ENCODE measurements around the gene MYL11. TPM values are rescaled to one million over a fixed set of nuclear protein-coding genes. Genes with fewer than 3 reads are reported as not detected.

The MYL11 gene
- total and polyA plus RNA-seq, 3 experiments from 2014 or later: 1.9 to 4.6 (median 2.4) TPM

GRCh38 chr16:30351001-30351441 lies 23.6 kb upstream of the MYL11 start:
- Mint-ChIP-seq H3K36me3 (peaks cover 0 to 59% (median 3%) of the 10 kb centered on the region in 3 donors), H3K4me1 (peaks cover 28 to 52% (median 35%) of the 10 kb centered on the region in 3 donors), H3K9me3 (no peaks in the 10 kb centered on the region), H3K27me3 (no peaks in the 10 kb centered on the region), H3K27ac (peak overlapping the region in 6 of 8 donors; percentile 42 to 95 (median 66)), H3K4me3 (peak overlapping the region in 1 of 7 donors; percentile 65)
- ChIA-PET CTCF (no interaction called here), POLR2A (no interaction called here)
- Histone ChIP-seq H3K27ac (ENCODE audit: low read depth, low read length) (no peak overlapping the region), H3K9me3 (ENCODE audit: low read length) (no peaks in the 10 kb centered on the region), H3K27me3 (ENCODE audit: insufficient read depth, low read length, poor library complexity, severe bottlenecking) (no peaks in the 10 kb centered on the region), H3K36me3 (ENCODE audit: insufficient read depth, low read length) (peaks cover 39% of the 10 kb centered on the region), H3K4me3 (ENCODE audit: low read length) (no peak overlapping the region), H3K4me1 (ENCODE audit: insufficient read depth, low read length) (peaks cover 25% of the 10 kb centered on the region)
- no peak for DNase-seq

DNA sequence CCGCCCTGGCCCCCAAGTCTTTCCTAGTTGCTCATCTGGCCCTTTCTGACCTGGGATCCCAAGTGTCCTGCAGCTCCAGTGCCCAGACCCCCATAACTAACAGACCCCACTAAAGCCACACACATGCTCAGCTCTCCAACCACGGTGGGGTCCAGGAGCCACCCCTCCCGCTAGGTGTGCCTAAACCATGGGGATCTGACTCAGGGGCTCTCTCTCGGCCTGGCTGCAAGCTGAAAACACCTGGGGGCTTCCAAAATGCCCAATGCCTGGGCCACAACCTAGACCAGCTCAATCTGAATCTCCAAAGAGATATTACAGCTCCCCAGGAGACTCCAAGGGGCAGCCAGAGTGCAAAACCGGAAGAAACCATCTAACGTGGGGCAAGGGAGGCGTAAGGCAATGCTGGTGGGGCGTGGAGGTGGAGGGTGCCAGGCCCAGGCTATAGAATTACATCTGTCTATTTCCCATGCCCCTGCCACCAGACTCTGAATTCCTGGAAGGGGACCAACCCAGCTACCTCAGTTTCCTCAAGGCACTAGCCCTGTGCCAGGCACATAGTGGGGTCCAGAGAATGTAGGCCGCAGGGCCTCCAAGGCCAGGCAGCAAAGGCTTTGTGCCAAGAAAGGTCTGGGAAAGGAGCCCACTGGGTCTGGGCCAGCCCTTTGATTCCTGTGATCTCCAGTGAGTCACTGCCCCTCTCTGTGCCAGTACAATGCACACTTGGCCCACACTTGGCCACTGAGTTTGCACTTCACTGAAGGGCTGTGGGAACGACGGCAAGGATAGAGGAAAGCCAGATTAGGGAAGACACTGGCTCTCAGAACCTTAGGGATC lies 22.8 kb upstream of the MYL11 start:
- Mint-ChIP-seq H3K9me3 (no peaks in the 10 kb centered on the region), H3K4me3 (peak overlapping the region in 4 of 7 donors; percentile 5 to 69 (median 45)), H3K4me1 (peaks cover 32 to 56% (median 40%) of the 10 kb centered on the region in 3 donors), H3K27me3 (no peaks in the 10 kb centered on the region), H3K27ac (peak overlapping the region in 4 of 8 donors; percentile 29 to 88 (median 48)), H3K36me3 (peaks cover 0 to 61% (median 3%) of the 10 kb centered on the region in 3 donors)
- ChIA-PET POLR2A (no interaction called here), CTCF (no interaction called here)
- Histone ChIP-seq H3K4me3 (ENCODE audit: low read length) (no peak overlapping the region), H3K27me3 (ENCODE audit: insufficient read depth, low read length, poor library complexity, severe bottlenecking) (no peaks in the 10 kb centered on the region), H3K27ac (ENCODE audit: low read depth, low read length) (no peak overlapping the region), H3K4me1 (ENCODE audit: insufficient read depth, low read length) (peaks cover 27% of the 10 kb centered on the region), H3K9me3 (ENCODE audit: low read length) (no peaks in the 10 kb centered on the region), H3K36me3 (ENCODE audit: insufficient read depth, low read length) (peaks cover 39% of the 10 kb centered on the region)
- DNase-seq: no peak

- Histone ChIP-seq H3K27me3 (ENCODE audit: insufficient read depth, low read length, poor library complexity, severe bottlenecking) (no peaks in the 10 kb centered on the region), H3K27ac (ENCODE audit: low read depth, low read length) (no peak overlapping the region), H3K4me3 (ENCODE audit: low read length) (no peak overlapping the region), H3K9me3 (ENCODE audit: low read length) (no peaks in the 10 kb centered on the region), H3K36me3 (ENCODE audit: insufficient read depth, low read length) (peaks cover 39% of the 10 kb centered on the region), H3K4me1 (ENCODE audit: insufficient read depth, low read length) (peaks cover 27% of the 10 kb centered on the region)
- H3K4me3 Mint-ChIP-seq: peak overlapping the region; percentile 7 to 83 (median 48)
- H3K27ac Mint-ChIP-seq: peak overlapping the region in 7 of 8 donors; percentile 12 to 94 (median 64)
- ChIA-PET CTCF (interaction anchor here (1.3 kb wide), 1 partner anchor 8 kb away, joined by 3 read pairs; no protein-coding TSS in a partner anchor), POLR2A (no interaction called here)
- H3K36me3 Mint-ChIP-seq: peaks cover 0 to 70% (median 3%) of the 10 kb centered on the region in 3 donors
- peaks cover 32 to 56% (median 40%) of the 10 kb centered on the region in 3 donors for H3K4me1 Mint-ChIP-seq
- H3K27me3 Mint-ChIP-seq: no peaks in the 10 kb centered on the region
- H3K9me3 Mint-ChIP-seq: no peaks in the 10 kb centered on the region
- DNase-seq: no peak
Observed at GRCh38 chr16:30352488-30353401, 21.9 kb upstream of the MYL11 start.

DNA sequence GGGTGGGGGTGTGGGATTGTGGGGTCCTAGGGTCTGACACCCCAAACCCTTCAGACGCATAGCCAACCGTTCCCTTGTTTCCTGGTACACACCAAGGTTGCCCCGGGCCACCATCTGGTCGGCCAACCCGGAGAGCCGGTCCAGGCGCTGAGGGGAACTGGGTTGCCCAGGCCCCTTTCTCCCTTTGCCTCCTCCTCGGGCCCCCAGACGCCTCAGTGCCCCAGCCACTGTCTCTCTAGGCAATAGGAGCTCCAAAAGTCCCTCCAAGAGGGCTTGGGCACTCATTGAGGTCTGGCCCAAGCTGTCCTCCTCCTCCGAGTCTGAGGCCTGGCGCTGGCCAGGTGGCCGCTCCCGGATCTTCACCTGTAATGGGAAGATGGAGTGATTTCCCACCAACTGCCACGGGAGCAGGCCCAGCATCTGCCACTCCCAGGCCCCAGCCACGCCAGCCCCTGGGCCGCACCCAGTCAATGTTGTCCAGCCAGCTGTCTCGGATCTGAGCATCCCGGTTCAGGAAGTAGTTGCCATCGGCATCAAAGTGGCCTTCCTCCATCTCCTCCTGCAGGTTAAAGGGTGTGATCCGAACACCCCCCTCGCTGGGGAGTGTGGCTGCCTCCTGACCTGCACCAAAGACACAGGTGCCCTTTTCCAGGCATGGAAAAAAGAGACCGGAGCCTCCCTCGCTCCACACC lies 21.0 kb upstream of the MYL11 start:
- H3K4me1 ChIP-seq (ENCODE audit: insufficient read depth, low read length): peaks cover 27% of the 10 kb centered on the region

GRCh38 chr16:30354423-30355143 lies 20.0 kb upstream of the MYL11 start:
- Histone ChIP-seq H3K36me3 (ENCODE audit: insufficient read depth, low read length) (peaks cover 39% of the 10 kb centered on the region), H3K4me3 (ENCODE audit: low read length) (peak overlapping the region; percentile 92), H3K27me3 (ENCODE audit: insufficient read depth, low read length, poor library complexity, severe bottlenecking) (no peaks in the 10 kb centered on the region), H3K4me1 (ENCODE audit: insufficient read depth, low read length) (peaks cover 27% of the 10 kb centered on the region), H3K27ac (ENCODE audit: low read depth, low read length) (peak overlapping the region; percentile 95), H3K9me3 (ENCODE audit: low read length) (no peaks in the 10 kb centered on the region)
- Mint-ChIP-seq H3K4me1 (peaks cover 32 to 55% (median 38%) of the 10 kb centered on the region in 3 donors), H3K4me3 (peak overlapping the region; percentile 88 to 96 (median 95)), H3K27me3 (no peaks in the 10 kb centered on the region), H3K9me3 (no peaks in the 10 kb centered on the region), H3K27ac (peak overlapping the region; percentile 92 to 100 (median 98)), H3K36me3 (peaks cover 0 to 77% (median 5%) of the 10 kb centered on the region in 3 donors)
- CTCF ChIA-PET: interaction anchor here (1.0 to 1.5 kb wide), 5 partner anchors 10 to 55 kb away, joined by 3 to 6 read pairs (median 4); partner anchors contain the start of genes SEPTIN1 and ZNF771
- peak in 1 of 5 donors; percentile 25 for DNase-seq
- POLR2A ChIA-PET: interaction anchor here (0.5 to 1.5 kb wide), 5 partner anchors 10 to 171 kb away, joined by 3 to 9 read pairs (median 5); partner anchors contain the start of genes CORO1A and TBC1D10B

More for the DNA sequence above, 21.0 kb upstream of the MYL11 start:
- peak overlapping the region; percentile 95 for H3K27ac ChIP-seq (ENCODE audit: low read depth, low read length)
- no peak for DNase-seq
- peaks cover 39% of the 10 kb centered on the region for H3K36me3 ChIP-seq (ENCODE audit: insufficient read depth, low read length)
- no peak overlapping the region for H3K4me3 ChIP-seq (ENCODE audit: low read length)
- POLR2A ChIA-PET: interaction anchor here (1.3 to 1.5 kb wide), 2 partner anchors 15 to 17 kb away, joined by 3 to 9 read pairs; partner anchors contain the start of gene TBC1D10B
- Mint-ChIP-seq H3K9me3 (no peaks in the 10 kb centered on the region), H3K27ac (peak overlapping the region in 5 of 8 donors; percentile 85 to 98 (median 94)), H3K4me1 (peaks cover 32 to 56% (median 40%) of the 10 kb centered on the region in 3 donors), H3K36me3 (peaks cover 0 to 75% (median 5%) of the 10 kb centered on the region in 3 donors), H3K4me3 (peak overlapping the region; percentile 14 to 96 (median 95)), H3K27me3 (no peaks in the 10 kb centered on the region)
- no peaks in the 10 kb centered on the region for H3K9me3 ChIP-seq (ENCODE audit: low read length)
- H3K27me3 ChIP-seq (ENCODE audit: insufficient read depth, low read length, poor library complexity, severe bottlenecking): no peaks in the 10 kb centered on the region
- CTCF ChIA-PET: interaction anchor here (1.1 to 1.5 kb wide), 4 partner anchors 9 to 56 kb away, joined by 3 to 6 read pairs (median 4); partner anchors contain the start of gene ZNF771

- peak within 1 kb of the TSS; percentile 88 to 96 (median 95) for H3K4me3 Mint-ChIP-seq
- H3K4me3 ChIP-seq (ENCODE audit: low read length): peak within 1 kb of the TSS; percentile 92
- H3K27me3 ChIP-seq (ENCODE audit: insufficient read depth, low read length, poor library complexity, severe bottlenecking): no peaks in the 10 kb centered on the region
- CTCF ChIA-PET: interaction anchor here (1.0 to 1.5 kb wide), 5 partner anchors 9 to 55 kb away, joined by 3 to 6 read pairs (median 4); partner anchors contain the start of genes SEPTIN1 and ZNF771
- H3K27ac Mint-ChIP-seq: peak within 1 kb of the TSS; percentile 92 to 100 (median 98)
- no peaks in the 10 kb centered on the region for H3K9me3 Mint-ChIP-seq
- H3K4me1 ChIP-seq (ENCODE audit: insufficient read depth, low read length): peaks cover 27% of the 10 kb centered on the region
- DNase-seq: peak; percentile 83 to 92 (median 86)
- no peaks in the 10 kb centered on the region for H3K27me3 Mint-ChIP-seq
- H3K36me3 Mint-ChIP-seq: peaks cover 0 to 78% (median 5%) of the 10 kb centered on the region in 3 donors
- H3K27ac ChIP-seq (ENCODE audit: low read depth, low read length): peak within 1 kb of the TSS; percentile 95
- peaks cover 37% of the 10 kb centered on the region for H3K36me3 ChIP-seq (ENCODE audit: insufficient read depth, low read length)
- POLR2A ChIA-PET: interaction anchor here (0.5 to 1.5 kb wide), 4 partner anchors 9 to 172 kb away, joined by 3 to 9 read pairs (median 4); partner anchors contain the start of genes CORO1A and TBC1D10B
- H3K9me3 ChIP-seq (ENCODE audit: low read length): no peaks in the 10 kb centered on the region
- H3K4me1 Mint-ChIP-seq: peaks cover 28 to 49% (median 31%) of the 10 kb centered on the region in 3 donors
Observed at GRCh38 chr16:30355144-30355953, 19.3 kb upstream of the MYL11 start, which contains the start of gene CD2BP2. CD2BP2 (minus strand) TSS chr16:30355308; CDS start chr16:30354681, 627 bp downstream.

Measured in CD8-positive, alpha-beta memory T cell (primary cell).